Measurements from ENCODE around the gene DIAPH2.

DIAPH2 gene

GRCh38 chrX:97234471-97235081 is 549.9 kb downstream of the DIAPH2 start:
- ATAC-seq, result no peak
- TF ChIP-seq OSR1 (CRISPR knock-in tag; IDR thresholded peaks at IDR 0.05) (no peak), CREB5 (CRISPR knock-in tag; IDR thresholded peaks at IDR 0.05; ENCODE audit: low read depth) (no peak), ZNF565 (CRISPR knock-in tag; conservative IDR thresholded peaks at IDR 0.05; ENCODE audit: low read depth) (no peak), PATZ1 (CRISPR knock-in tag; IDR thresholded peaks at IDR 0.05; ENCODE audit: borderline replicate concordance) (no peak), TOX (CRISPR knock-in tag; IDR thresholded peaks at IDR 0.05; ENCODE audit: borderline replicate concordance) (no peak), ZFP30 (CRISPR knock-in tag; IDR thresholded peaks at IDR 0.05) (no peak), ISL1 (CRISPR knock-in tag; IDR thresholded peaks at IDR 0.05) (no peak), CSRNP3 (CRISPR knock-in tag; IDR thresholded peaks at IDR 0.05) (no peak), SNAI2 (CRISPR knock-in tag; IDR thresholded peaks at IDR 0.05) (no peak), ARNTL (CRISPR knock-in tag; IDR thresholded peaks at IDR 0.05; ENCODE audit: borderline replicate concordance, low read depth) (no peak)
- TF ChIP-seq, protein P1, sequence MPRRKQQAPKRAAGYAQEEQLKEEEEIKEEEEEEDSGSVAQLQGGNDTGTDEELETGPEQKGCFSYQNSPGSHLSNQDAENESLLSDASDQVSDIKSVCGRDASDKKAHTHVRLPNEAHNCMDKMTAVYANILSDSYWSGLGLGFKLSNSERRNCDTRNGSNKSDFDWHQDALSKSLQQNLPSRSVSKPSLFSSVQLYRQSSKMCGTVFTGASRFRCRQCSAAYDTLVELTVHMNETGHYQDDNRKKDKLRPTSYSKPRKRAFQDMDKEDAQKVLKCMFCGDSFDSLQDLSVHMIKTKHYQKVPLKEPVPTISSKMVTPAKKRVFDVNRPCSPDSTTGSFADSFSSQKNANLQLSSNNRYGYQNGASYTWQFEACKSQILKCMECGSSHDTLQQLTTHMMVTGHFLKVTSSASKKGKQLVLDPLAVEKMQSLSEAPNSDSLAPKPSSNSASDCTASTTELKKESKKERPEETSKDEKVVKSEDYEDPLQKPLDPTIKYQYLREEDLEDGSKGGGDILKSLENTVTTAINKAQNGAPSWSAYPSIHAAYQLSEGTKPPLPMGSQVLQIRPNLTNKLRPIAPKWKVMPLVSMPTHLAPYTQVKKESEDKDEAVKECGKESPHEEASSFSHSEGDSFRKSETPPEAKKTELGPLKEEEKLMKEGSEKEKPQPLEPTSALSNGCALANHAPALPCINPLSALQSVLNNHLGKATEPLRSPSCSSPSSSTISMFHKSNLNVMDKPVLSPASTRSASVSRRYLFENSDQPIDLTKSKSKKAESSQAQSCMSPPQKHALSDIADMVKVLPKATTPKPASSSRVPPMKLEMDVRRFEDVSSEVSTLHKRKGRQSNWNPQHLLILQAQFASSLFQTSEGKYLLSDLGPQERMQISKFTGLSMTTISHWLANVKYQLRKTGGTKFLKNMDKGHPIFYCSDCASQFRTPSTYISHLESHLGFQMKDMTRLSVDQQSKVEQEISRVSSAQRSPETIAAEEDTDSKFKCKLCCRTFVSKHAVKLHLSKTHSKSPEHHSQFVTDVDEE (CRISPR knock-in tag; IDR thresholded peaks at IDR 0.05), result no peak

- ATAC-seq, result peak; percentile 64
- TF ChIP-seq ARNTL (CRISPR knock-in tag; IDR thresholded peaks at IDR 0.05; ENCODE audit: borderline replicate concordance, low read depth) (no peak), BACH2 (CRISPR knock-in tag; IDR thresholded peaks at IDR 0.05; ENCODE audit: borderline replicate concordance) (no peak), ZNF70 (CRISPR knock-in tag; IDR thresholded peaks at IDR 0.05) (no peak), CSDC2 (CRISPR knock-in tag; IDR thresholded peaks at IDR 0.05) (no peak), OSR1 (CRISPR knock-in tag; IDR thresholded peaks at IDR 0.05) (no peak), CSRNP3 (CRISPR knock-in tag; IDR thresholded peaks at IDR 0.05) (no peak), POU6F1 (CRISPR knock-in tag; IDR thresholded peaks at IDR 0.05; ENCODE audit: borderline replicate concordance, low read depth) (no peak), ZNF8 (CRISPR knock-in tag; IDR thresholded peaks at IDR 0.05) (no peak), PPARA (CRISPR knock-in tag; IDR thresholded peaks at IDR 0.05; ENCODE audit: borderline replicate concordance) (no peak), PATZ1 (CRISPR knock-in tag; IDR thresholded peaks at IDR 0.05; ENCODE audit: borderline replicate concordance) (no peak), ISL1 (CRISPR knock-in tag; IDR thresholded peaks at IDR 0.05) (no peak), ZNF565 (CRISPR knock-in tag; conservative IDR thresholded peaks at IDR 0.05; ENCODE audit: low read depth) (no peak), GLIS3 (CRISPR knock-in tag; IDR thresholded peaks at IDR 0.05) (no peak), CREB5 (CRISPR knock-in tag; IDR thresholded peaks at IDR 0.05; ENCODE audit: low read depth) (no peak)
- TF ChIP-seq, protein P1 (CRISPR knock-in tag; IDR thresholded peaks at IDR 0.05), result no peak
Observed at GRCh38 chrX:97238632-97239031, 554.0 kb downstream of the DIAPH2 start.
